GM21576 (cell line): ENCODE results near the gene CAPN8.
"Not testable (repeated sequence)": the region's sequence is repeated elsewhere in the genome, so short reads cannot be mapped to it uniquely, and the experiment has no call there.

Experiments
- ATAC-seq: cut with Tn5 transposase; IDR thresholded peaks from one replicate; pipeline ENCODE4 v1.9.1; 2021; ENCODE audit warnings: mild to moderate bottlenecking, moderate library complexity; ENCODE audit not compliant: unreplicated experiment

The CAPN8 gene

DNA sequence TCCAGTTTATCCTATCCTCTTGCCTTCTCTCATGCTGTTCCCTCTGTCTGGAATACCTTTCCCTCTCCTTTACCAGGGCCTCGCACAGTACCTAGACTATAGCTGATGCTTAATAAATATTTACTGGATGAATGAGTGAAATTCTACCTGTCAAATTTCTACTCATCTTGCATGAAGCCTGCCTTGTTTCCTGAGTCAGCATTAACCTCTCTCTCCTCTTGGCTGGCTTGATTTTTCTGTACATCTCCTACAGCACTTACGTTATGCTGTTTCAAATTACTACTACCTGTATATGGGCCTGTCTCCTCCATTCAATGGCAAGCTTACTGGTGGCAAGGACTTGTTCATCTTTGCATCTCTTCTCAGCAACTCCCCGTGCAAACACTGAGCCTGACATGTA lies 130.8 kb downstream of the CAPN8 start:
- ATAC-seq, result no peak

DNA sequence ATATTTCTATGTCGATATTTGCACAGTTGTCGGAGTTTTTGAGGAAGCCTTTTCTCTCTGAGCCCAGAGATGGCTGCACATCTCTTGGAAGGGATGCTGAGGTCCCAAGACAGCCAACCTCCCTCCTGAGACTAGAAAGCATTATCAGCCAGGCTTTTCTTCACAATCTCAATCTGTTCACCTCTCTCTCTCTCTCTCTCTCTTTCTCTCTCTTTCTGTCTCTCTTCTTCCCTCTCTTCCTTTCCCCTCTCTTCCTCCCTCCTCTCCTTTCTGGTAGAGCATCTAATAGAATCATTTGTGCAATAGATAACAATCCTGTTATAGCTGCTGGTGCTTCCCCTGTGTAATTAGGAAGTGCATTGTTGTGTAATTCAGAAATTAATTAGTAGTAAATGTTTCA lies 131.8 kb downstream of the CAPN8 start:
- no peak for ATAC-seq

GRCh38 chr1:223531742-223532341 lies 133.7 kb downstream of the CAPN8 start:
- ATAC-seq, result no peak

DNA sequence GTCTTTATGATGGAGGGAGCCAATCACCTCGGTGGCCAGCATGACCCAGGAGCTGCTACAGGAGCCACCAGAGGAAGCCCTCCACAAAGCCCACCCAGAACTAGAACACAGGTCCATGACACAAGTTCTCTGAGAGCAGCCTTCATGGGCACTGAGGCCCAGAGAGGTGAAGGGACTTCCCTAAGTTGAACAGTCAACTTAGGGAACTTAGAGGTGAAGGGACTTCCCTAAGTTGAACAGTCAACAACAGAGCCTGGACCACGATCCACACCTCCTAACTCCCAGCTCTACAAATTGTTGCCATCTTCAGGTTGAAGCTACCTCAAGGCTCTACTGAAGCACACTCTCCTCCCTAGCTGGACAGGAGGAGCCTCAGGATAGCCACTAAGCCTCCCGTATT lies 139.5 kb downstream of the CAPN8 start:
- no peak for ATAC-seq

- ATAC-seq, result no peak
Measured at GRCh38 chr1:223525546-223525945, 140.0 kb downstream of the CAPN8 start.

- no peak for ATAC-seq
Measured at GRCh38 chr1:223524930-223525451, 140.5 kb downstream of the CAPN8 start.

GRCh38 chr1:223521150-223521549 lies 144.4 kb downstream of the CAPN8 start:
- no peak for ATAC-seq

GRCh38 chr1:223520200-223520599 lies 145.3 kb downstream of the CAPN8 start:
- no peak for ATAC-seq

- ATAC-seq, result no peak
Measured at GRCh38 chr1:223519116-223519515, 146.4 kb downstream of the CAPN8 start.

DNA sequence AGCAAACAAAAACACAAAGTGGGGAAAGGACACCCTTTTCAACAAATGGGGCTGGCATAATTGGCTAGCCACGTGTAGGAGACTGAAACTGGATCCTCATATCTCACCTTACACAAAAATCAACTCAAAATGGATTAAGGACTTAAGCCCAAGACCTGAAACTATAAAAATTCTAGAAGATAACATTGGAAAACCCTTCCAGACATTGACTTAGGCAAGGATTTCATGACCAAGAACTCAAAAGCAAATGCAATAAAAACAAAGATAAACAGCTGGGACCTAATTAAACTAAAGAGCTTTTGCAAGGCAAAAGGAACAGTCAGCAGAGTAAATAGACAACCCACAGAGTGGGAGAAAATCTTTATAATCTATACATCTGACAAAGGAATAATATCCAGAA lies 146.9 kb downstream of the CAPN8 start:
- ATAC-seq, result not testable (repeated sequence)

GRCh38 chr1:223515926-223516325 lies 149.6 kb downstream of the CAPN8 start:
- no peak for ATAC-seq

GRCh38 chr1:223515421-223515820 lies 150.1 kb downstream of the CAPN8 start:
- ATAC-seq, result no peak

DNA sequence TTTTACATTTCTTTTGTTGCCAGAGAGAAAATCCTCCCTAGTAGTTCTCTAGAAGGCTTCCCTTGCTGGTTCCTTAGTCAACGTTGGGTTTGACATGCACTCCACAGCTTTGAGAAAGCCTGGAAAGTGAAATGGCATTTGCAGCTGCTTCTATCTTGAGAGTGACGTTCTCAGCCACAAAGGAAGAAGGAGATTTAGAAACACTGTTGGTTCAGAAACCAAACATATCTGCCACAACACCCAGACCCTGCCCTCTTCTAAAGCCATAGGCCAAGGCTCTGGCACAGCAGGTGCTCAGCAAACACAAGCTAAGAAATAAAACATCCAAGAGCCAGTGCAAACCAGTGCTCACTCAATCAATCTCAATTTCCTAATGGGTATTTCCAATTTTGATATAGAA lies 150.9 kb downstream of the CAPN8 start:
- ATAC-seq, result no peak

DNA sequence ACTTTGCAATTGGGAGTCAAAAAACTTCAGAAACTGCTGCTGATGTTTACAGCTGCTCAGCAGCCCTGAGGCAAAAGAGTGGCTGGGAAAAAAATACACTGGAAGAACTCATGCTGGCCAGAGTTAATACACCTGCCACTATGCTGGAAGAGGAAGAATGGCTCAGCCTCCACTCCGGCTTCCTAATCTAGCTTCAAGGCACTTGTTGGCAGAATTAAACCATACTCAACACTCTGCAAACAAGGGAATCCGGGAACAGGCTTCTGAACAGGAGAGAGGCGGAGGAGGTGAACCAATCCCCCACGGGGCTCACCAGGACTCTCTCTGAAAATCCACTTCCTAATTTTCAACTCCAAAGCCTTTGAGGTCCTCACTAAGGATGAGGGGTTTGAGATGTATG lies 152.2 kb downstream of the CAPN8 start:
- no peak for ATAC-seq

GRCh38 chr1:223512057-223512456 lies 153.4 kb downstream of the CAPN8 start:
- no peak for ATAC-seq

DNA sequence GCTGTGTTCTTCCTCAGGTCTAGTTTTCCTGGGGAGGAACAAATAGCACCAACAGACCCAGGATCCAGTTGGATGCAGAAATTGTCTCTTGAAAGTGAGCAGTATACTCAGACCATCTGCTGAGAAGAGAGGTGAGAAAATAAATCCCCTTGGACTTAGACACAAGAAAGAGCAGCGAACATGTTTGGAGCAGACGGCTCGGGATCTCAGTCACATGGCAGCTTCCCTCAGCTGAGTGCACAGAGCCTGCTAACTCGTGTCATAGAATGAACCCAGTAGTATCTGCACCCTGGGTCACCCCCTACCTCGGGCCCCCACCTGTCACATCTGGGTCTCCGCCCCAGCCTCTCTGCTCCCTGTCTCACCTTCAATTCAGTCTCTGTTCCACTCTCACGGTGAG lies 156.7 kb downstream of the CAPN8 start:
- ATAC-seq, result no peak

GRCh38 chr1:223504741-223505140 lies 160.8 kb downstream of the CAPN8 start:
- ATAC-seq, result no peak

- no peak for ATAC-seq
Measured at GRCh38 chr1:223503348-223503747, 162.2 kb downstream of the CAPN8 start.

DNA sequence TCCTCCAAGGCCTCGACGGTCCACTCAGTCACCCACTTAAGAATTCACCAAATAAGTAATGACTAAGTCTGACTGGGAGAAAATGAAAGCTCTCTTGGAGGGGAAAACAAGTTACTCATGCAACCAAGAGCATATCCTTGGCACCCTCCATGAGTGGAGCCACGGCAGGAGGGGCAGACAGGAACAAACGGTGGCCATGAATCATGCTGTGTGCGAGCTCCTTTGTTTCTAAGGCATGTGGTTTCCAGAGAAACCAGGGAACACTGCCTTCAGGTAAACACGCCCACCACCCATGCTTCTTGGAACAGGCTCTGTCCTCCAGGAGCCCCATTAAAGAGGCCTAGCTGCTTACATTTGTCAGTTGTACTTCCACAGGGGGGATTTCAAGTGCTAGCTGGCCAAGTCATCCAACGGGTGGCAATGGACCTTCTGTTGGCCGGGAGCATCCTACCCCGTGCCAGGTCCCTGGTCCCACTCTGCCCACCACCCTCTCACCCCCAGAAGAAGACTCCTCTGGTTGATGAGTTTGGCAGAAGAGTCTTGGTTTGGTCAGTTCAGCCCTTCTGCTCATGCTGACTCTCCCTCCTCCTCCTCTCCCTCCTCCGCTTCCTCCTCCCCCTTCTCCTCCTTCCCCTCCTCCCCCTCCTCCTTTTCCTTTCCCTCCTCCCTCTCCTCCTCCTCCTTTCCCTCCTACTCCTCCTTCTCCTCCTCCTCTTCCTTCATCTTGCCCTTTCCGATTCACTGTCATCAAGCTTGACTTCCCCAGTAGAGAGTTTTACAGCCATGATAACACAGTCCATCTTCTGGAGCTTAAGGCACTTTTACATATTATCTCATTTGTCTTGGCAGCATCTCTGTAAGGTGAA lies 164.7 kb downstream of the CAPN8 start:
- ATAC-seq, result no peak

DNA sequence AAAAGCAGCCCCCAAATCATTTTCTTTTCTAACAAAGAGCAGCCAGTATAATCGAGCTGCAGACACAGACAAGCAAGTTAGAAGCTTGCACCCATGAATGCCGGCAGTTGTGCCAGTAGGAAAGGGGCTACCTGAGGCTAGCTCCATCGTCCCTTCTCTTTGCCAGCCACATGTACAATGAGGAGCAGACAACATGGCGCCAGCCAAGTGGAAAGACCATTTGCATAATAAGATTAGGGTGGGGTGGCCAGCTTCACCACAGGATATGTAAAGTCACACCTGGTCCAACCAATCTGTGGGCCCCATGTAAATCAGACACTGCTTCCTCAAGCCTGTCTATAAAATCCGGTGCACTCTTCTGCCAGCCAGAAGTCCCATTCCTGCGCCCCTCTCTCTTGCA lies 168.6 kb downstream of the CAPN8 start:
- ATAC-seq, result no peak

DNA sequence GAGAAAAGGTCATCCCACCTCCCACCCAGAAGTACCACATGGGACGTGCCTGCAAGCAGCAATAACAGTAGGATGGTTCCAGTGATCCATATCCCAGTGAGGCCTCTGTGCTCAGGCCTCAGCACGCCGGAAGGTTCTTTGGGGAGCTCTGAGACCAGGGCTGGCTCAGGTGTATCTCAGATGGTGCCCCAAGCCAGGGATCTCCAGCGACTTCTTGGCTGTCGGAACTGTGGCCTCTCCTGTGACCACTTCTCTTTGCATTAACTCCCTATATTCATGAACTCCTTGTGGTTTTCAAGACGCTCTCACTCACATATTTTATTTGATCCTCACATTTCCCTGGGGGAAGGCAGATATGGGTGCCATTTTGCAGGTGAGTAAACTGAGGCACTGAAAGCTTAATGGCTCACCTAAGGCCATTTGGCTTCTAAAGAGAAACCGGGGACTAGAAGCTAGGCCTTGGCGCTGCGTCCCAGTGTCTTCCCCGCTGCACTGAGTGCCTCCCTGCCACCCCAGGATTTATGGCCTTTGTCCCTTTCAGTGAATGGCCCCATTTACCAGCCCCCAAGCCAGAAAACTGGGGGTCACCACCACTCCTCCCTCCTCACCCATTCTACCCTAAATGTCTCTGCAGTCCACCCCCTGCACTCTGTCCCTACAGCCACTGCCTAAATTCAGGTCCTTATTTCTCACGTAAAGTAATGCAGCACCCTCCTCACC lies 170.4 kb downstream of the CAPN8 start:
- ATAC-seq, result no peak

DNA sequence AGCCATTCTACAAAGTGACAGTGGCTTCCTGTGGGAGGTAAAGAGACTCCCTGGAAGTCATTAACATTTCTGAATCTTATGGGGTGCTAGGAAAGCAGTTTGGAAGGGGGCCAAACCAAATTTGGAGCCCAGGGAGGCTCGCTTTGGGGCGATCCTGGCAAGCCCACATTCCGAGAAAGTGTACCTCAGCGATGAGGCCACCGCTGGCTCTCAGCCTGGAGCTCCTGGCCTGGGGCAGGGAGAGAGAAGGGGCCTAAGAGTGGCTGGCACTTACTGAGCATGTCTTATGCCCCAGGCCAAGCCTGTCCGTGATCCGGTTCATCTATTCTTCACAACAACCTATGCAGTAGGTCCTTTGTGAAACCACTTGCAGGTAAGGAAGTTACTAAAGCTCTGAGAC lies 173.5 kb downstream of the CAPN8 start:
- no peak for ATAC-seq
